ENCODE data around the gene UBE2G2. TPM values are rescaled to one million over a fixed set of nuclear protein-coding genes. Genes with fewer than 3 reads are reported as not detected.
A peak's percentile ranks its signal among the peaks of the same experiment; 100 is the strongest.

Gene UBE2G2
- total RNA-seq, 1 experiment from 2014 or later = 117 TPM

DNA sequence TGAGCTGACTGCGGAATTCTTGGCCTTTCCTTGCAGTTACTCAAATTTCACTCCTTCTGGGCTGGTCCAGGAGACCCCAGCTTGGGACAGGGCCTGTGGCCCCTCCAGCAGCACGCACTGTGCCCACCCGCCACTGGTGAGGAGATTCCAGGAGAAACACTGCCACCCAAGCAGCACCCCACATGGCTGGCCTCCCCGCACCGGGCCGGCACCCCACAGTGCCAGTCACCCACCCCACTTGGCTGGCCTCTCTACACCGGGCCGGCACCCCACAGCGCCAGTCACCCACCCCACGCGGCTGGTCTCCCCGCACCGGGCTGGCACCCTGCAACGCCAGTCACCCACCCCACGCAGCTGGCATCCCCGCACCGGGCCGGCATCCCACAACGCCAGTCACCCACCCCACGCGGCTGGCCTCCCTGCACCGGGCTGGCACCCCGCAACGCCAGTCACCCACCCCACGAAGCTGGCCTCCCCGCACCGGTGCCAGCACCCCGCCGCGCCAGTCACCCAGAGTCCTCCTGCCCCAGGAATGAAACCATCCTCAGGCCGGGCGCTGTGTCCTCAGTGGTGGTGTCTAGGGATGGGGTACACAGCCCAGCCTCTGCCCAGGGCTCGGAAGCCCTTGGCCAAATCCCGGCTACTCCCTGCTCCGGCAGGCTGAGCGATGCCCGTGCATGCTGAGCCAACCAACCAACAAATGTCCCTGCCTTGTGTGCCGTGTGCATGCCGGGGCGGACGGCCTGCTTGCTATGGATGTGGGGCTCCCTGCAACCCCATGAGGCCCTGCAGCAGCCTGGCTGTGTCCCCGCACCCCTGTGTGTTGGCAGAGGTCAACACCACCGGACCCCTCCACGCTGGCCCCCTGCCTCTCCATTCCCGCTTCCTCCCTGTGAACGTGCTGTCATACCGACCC, 51.6 kb downstream of the UBE2G2 start:
- ChIA-PET POLR2A (interaction anchor here (1.4 kb wide), 1 partner anchor 18 kb away, joined by 4 read pairs; no protein-coding TSS in a partner anchor), CTCF (interaction anchor here (0.6 to 2.3 kb wide), 11 partner anchors 10 to 239 kb away, joined by 3 to 21 read pairs (median 6); no protein-coding TSS in a partner anchor)
- H3K27ac Mint-ChIP-seq = no peak overlapping the region
- peak overlapping the region; percentile 25; the same call in 1 of the 2 replicates for H3K4me3 Mint-ChIP-seq
- peaks cover 31% of the 10 kb centered on the region for H3K27me3 Mint-ChIP-seq (ENCODE audit: low read depth)
- peaks cover 55% of the 10 kb centered on the region for H3K4me1 Mint-ChIP-seq
- H3K36me3 Mint-ChIP-seq = peaks cover 47% of the 10 kb centered on the region
- DNase-seq (ENCODE audit: low spot score) (no peak), ATAC-seq (no peak)
- TF ChIP-seq, protein P1, sequence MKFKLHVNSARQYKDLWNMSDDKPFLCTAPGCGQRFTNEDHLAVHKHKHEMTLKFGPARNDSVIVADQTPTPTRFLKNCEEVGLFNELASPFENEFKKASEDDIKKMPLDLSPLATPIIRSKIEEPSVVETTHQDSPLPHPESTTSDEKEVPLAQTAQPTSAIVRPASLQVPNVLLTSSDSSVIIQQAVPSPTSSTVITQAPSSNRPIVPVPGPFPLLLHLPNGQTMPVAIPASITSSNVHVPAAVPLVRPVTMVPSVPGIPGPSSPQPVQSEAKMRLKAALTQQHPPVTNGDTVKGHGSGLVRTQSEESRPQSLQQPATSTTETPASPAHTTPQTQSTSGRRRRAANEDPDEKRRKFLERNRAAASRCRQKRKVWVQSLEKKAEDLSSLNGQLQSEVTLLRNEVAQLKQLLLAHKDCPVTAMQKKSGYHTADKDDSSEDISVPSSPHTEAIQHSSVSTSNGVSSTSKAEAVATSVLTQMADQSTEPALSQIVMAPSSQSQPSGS (CRISPR knock-in tag; IDR thresholded peaks at IDR 0.05; ENCODE audit: borderline replicate concordance, low read depth) = no peak
- TF ChIP-seq, protein P2, sequence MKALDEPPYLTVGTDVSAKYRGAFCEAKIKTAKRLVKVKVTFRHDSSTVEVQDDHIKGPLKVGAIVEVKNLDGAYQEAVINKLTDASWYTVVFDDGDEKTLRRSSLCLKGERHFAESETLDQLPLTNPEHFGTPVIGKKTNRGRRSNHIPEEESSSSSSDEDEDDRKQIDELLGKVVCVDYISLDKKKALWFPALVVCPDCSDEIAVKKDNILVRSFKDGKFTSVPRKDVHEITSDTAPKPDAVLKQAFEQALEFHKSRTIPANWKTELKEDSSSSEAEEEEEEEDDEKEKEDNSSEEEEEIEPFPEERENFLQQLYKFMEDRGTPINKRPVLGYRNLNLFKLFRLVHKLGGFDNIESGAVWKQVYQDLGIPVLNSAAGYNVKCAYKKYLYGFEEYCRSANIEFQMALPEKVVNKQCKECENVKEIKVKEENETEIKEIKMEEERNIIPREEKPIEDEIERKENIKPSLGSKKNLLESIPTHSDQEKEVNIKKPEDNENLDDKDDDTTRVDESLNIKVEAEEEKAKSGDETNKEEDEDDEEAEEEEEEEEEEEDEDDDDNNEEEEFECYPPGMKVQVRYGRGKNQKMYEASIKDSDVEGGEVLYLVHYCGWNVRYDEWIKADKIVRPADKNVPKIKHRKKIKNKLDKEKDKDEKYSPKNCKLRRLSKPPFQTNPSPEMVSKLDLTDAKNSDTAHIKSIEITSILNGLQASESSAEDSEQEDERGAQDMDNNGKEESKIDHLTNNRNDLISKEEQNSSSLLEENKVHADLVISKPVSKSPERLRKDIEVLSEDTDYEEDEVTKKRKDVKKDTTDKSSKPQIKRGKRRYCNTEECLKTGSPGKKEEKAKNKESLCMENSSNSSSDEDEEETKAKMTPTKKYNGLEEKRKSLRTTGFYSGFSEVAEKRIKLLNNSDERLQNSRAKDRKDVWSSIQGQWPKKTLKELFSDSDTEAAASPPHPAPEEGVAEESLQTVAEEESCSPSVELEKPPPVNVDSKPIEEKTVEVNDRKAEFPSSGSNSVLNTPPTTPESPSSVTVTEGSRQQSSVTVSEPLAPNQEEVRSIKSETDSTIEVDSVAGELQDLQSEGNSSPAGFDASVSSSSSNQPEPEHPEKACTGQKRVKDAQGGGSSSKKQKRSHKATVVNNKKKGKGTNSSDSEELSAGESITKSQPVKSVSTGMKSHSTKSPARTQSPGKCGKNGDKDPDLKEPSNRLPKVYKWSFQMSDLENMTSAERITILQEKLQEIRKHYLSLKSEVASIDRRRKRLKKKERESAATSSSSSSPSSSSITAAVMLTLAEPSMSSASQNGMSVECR (CRISPR knock-in tag; IDR thresholded peaks at IDR 0.05; ENCODE audit: borderline replicate concordance) = no peak
- peaks cover 37% of the 10 kb centered on the region for H3K9me3 Mint-ChIP-seq

DNA sequence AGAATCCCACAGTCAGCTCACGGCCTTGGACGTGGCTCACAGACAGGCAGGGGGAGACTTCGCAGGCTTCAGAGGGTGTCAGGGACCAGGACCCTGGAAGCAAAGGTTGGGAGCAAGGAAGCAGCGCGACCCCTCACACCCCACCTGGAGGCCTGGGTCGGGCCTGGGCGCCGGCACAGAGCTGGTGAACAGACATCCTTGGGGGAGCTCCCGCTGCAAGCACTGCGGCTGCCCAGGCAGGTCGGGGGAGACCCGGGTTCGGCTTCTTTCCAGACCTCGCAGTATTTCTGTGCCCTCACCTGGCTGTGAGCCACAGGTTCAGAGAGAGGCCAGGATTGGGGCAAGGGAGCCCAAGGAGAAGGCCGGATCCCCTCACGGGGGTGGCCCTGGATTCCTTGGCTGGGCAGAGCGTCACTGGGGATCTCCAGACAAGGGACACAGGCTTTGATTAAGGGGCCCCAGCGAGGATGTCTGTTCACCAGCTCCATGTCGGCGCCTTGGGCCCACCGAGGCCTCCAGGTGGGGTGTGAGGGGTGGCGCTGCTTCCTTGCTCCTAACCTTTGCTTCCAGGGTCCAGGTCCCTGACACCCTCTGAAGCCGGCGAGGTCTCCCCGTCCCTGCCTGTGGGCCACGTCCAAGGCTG, 52.4 kb downstream of the UBE2G2 start:
- TF ChIP-seq NR3C1 (CRISPR knock-in tag; conservative IDR thresholded peaks at IDR 0.05; ENCODE audit: low read depth) (0 out of 2 replicates have a peak, but pooled peaks have one; percentile 11), ATF1 (CRISPR knock-in tag; IDR thresholded peaks at IDR 0.05) (no peak)
- Mint-ChIP-seq H3K27ac (peak overlapping the region; percentile 99), H3K27me3 (ENCODE audit: low read depth) (peaks cover 27% of the 10 kb centered on the region), H3K4me1 (peaks cover 55% of the 10 kb centered on the region), H3K36me3 (peaks cover 46% of the 10 kb centered on the region), H3K9me3 (peaks cover 39% of the 10 kb centered on the region), H3K4me3 (peak overlapping the region; percentile 75)
- DNase-seq (ENCODE audit: low spot score) = peak; percentile 38
- ChIA-PET POLR2A (interaction anchor here (0.6 to 1.4 kb wide), 4 partner anchors 11 to 41 kb away, joined by 4 read pairs; no protein-coding TSS in a partner anchor), CTCF (interaction anchor here (0.6 to 2.3 kb wide), 17 partner anchors 9 to 264 kb away, joined by 3 to 21 read pairs (median 5); no protein-coding TSS in a partner anchor)
- peak; percentile 27 for ATAC-seq

DNA sequence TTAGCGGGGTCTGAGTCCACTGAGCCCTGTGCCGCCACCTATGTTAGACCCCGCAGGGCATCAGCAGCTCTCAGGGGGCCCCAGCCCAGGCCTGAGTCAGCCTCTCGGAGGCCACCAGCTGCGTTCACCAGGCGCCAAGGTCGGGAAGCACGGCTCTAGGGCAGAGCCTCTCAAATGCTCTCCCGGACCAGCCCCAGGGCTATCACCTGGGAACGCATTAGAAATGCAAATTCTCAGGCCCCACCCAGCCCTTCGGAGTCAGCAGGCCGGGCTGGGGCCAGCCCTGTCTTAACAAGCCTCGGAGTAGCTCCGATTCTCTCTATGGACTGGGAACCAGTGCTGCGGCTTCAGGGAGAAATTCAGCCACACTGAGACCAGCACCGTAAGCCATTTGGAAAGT, 53.0 kb downstream of the UBE2G2 start:
- peaks cover 41% of the 10 kb centered on the region for H3K9me3 Mint-ChIP-seq
- H3K27ac Mint-ChIP-seq = peak overlapping the region; percentile 99
- peaks cover 48% of the 10 kb centered on the region for H3K36me3 Mint-ChIP-seq
- ChIA-PET POLR2A (interaction anchor here (0.6 to 1.4 kb wide), 4 partner anchors 12 to 40 kb away, joined by 4 read pairs; no protein-coding TSS in a partner anchor), CTCF (interaction anchor here (1.0 to 2.3 kb wide), 16 partner anchors 9 to 263 kb away, joined by 3 to 21 read pairs (median 6); no protein-coding TSS in a partner anchor)
- H3K4me1 Mint-ChIP-seq = peaks cover 54% of the 10 kb centered on the region
- peaks cover 22% of the 10 kb centered on the region for H3K27me3 Mint-ChIP-seq (ENCODE audit: low read depth)
- peak; percentile 84 for DNase-seq (ENCODE audit: low spot score)
- peak; percentile 93 for ATAC-seq
- peak overlapping the region; percentile 75 for H3K4me3 Mint-ChIP-seq
- TF ChIP-seq, protein P3, sequence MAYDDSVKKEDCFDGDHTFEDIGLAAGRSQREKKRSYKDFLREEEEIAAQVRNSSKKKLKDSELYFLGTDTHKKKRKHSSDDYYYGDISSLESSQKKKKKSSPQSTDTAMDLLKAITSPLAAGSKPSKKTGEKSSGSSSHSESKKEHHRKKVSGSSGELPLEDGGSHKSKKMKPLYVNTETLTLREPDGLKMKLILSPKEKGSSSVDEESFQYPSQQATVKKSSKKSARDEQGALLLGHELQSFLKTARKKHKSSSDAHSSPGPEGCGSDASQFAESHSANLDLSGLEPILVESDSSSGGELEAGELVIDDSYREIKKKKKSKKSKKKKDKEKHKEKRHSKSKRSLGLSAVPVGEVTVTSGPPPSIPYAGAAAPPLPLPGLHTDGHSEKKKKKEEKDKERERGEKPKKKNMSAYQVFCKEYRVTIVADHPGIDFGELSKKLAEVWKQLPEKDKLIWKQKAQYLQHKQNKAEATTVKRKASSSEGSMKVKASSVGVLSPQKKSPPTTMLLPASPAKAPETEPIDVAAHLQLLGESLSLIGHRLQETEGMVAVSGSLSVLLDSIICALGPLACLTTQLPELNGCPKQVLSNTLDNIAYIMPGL (CRISPR knock-in tag; IDR thresholded peaks at IDR 0.05) = no peak
- TF ChIP-seq, protein P2 (CRISPR knock-in tag; IDR thresholded peaks at IDR 0.05; ENCODE audit: borderline replicate concordance) = no peak
- TF ChIP-seq ETV6 (CRISPR knock-in tag; IDR thresholded peaks at IDR 0.05) = no peak
- no peak for TF ChIP-seq FOXP1 (CRISPR knock-in tag; IDR thresholded peaks at IDR 0.05; ENCODE audit: borderline replicate concordance)
- TF ChIP-seq TP53 (CRISPR knock-in tag; IDR thresholded peaks at IDR 0.05) = 0 out of 2 replicates have a peak, but pooled peaks have one; percentile 39
- TF ChIP-seq, protein P4, sequence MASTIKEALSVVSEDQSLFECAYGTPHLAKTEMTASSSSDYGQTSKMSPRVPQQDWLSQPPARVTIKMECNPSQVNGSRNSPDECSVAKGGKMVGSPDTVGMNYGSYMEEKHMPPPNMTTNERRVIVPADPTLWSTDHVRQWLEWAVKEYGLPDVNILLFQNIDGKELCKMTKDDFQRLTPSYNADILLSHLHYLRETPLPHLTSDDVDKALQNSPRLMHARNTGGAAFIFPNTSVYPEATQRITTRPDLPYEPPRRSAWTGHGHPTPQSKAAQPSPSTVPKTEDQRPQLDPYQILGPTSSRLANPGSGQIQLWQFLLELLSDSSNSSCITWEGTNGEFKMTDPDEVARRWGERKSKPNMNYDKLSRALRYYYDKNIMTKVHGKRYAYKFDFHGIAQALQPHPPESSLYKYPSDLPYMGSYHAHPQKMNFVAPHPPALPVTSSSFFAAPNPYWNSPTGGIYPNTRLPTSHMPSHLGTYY (CRISPR knock-in tag; IDR thresholded peaks at IDR 0.05) = no peak
- TF ChIP-seq NFE2L1 (CRISPR knock-in tag; IDR thresholded peaks at IDR 0.05) = no peak
- TF ChIP-seq, protein P5, sequence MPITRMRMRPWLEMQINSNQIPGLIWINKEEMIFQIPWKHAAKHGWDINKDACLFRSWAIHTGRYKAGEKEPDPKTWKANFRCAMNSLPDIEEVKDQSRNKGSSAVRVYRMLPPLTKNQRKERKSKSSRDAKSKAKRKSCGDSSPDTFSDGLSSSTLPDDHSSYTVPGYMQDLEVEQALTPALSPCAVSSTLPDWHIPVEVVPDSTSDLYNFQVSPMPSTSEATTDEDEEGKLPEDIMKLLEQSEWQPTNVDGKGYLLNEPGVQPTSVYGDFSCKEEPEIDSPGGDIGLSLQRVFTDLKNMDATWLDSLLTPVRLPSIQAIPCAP (CRISPR knock-in tag; IDR thresholded peaks at IDR 0.05) = 0 out of 2 replicates have a peak, but pooled peaks have one; percentile 27
- TF ChIP-seq NR1H2 (CRISPR knock-in tag; IDR thresholded peaks at IDR 0.05) = no peak
